IMR-90 (cell line): ENCODE results near the gene NAGK. TPM values are rescaled to one million over a fixed set of nuclear protein-coding genes. Genes with fewer than 3 reads are reported as not detected.

Experiments
- polyA plus RNA-seq, 3 experiments: library from polyadenylated mRNA; depleted of rRNA; stranded (reverse); fragments of >200 nt; gene quantifications; 2 replicates each; pipeline ENCODE4 v1.2.3, GENCODE V29; 2012; ENCODE audit warnings: low replicate concordance in 1 of 3
- total RNA-seq: library from RNA; depleted of rRNA; stranded (reverse); fragments of >200 nt; gene quantifications from 2 replicates; pipeline ENCODE4 v1.2.3, GENCODE V29; 2012; rRNA removed

The NAGK gene
- total and polyA plus RNA-seq, 2 of the 4 experiments (the other 2 are of a cell fraction): 60.4 to 146 TPM

Other genes with a start within 250 kb of the NAGK start
- not detected in 2 replicates for gene CLEC4F, start 248.0 kb upstream of the NAGK start, total RNA-seq
- not detected in 2 replicates for gene CLEC4F, start 248.0 kb upstream of the NAGK start, polyA plus RNA-seq (2012; rRNA removed)
- gene CD207, start 232.8 kb upstream of the NAGK start, total RNA-seq: not detected in 2 replicates
- gene CD207, start 232.8 kb upstream of the NAGK start, polyA plus RNA-seq (2012; rRNA removed): not detected in 2 replicates
- gene VAX2, start 168.1 kb upstream of the NAGK start, total RNA-seq: 0.36 and 0.56 TPM in 2 replicates
- 1.5 and 2.4 TPM in 2 replicates for gene VAX2, start 168.1 kb upstream of the NAGK start, polyA plus RNA-seq (2012; rRNA removed)
- 0.28 TPM in 1 of 2 replicates, not detected in the other for gene ATP6V1B1, start 132.7 kb upstream of the NAGK start, total RNA-seq
- gene ATP6V1B1, start 132.7 kb upstream of the NAGK start, polyA plus RNA-seq (2012; rRNA removed): 1.3 and 1.4 TPM in 2 replicates
- gene ANKRD53, start 90.0 kb upstream of the NAGK start, total RNA-seq: 0.54 and 0.56 TPM in 2 replicates
- 1.0 and 1.2 TPM in 2 replicates for gene ANKRD53, start 90.0 kb upstream of the NAGK start, polyA plus RNA-seq (2012; rRNA removed)
- 26.3 and 31.1 TPM in 2 replicates for gene TEX261, start 73.8 kb upstream of the NAGK start, total RNA-seq
- 64.7 and 69.8 TPM in 2 replicates for gene TEX261, start 73.8 kb upstream of the NAGK start, polyA plus RNA-seq (2012; rRNA removed)
- 11.1 and 13.9 TPM in 2 replicates for gene MCEE, start 61.6 kb downstream of the NAGK start, total RNA-seq
- gene MCEE, start 61.6 kb downstream of the NAGK start, polyA plus RNA-seq (2012; rRNA removed): 13.4 and 15.0 TPM in 2 replicates
- gene MPHOSPH10, start 62.0 kb downstream of the NAGK start, total RNA-seq: 5.4 and 15.6 TPM in 2 replicates
- 11.1 and 11.2 TPM in 2 replicates for gene MPHOSPH10, start 62.0 kb downstream of the NAGK start, polyA plus RNA-seq (2012; rRNA removed)
- 0.18 and 0.28 TPM in 2 replicates for gene PAIP2B, start 158.5 kb downstream of the NAGK start, total RNA-seq
- gene PAIP2B, start 158.5 kb downstream of the NAGK start, polyA plus RNA-seq (2012; rRNA removed): 0.14 and 0.15 TPM in 2 replicates